Type B pancreatic cell (in vitro differentiated cells): ENCODE data around the gene CNTN1. TPM values are rescaled to one million over a fixed set of nuclear protein-coding genes. Genes with fewer than 3 reads are reported as not detected.
A peak's percentile ranks its signal among the peaks of the same experiment; 100 is the strongest.

ENCODE experiments used
- DNase-seq: peaks from one replicate; pipeline ENCODE4 v3.0.0; 2021; ENCODE audit warnings: mixed read lengths; ENCODE audit not compliant: unreplicated experiment; ENCODE audit errors: extremely low spot score
- H3K27ac Mint-ChIP-seq: 2 replicates; pipeline ENCODE4 v1.8.0; 2021; ENCODE audit warnings: mild to moderate bottlenecking, mixed read lengths
- H3K27me3 Mint-ChIP-seq: 2 replicates; pipeline ENCODE4 v1.8.0; 2021; ENCODE audit warnings: mixed read lengths
- H3K36me3 Mint-ChIP-seq: 2 replicates; pipeline ENCODE4 v1.8.0; 2021; ENCODE audit warnings: mixed read lengths
- H3K4me1 Mint-ChIP-seq: one replicate; pipeline ENCODE4 v1.8.0; 2021; ENCODE audit warnings: mixed read lengths; ENCODE audit not compliant: unreplicated experiment
- H3K4me3 Mint-ChIP-seq: 2 replicates; pipeline ENCODE4 v1.8.0; 2021; ENCODE audit warnings: mild to moderate bottlenecking, mixed read lengths
- H3K9me3 Mint-ChIP-seq: 2 replicates; pipeline ENCODE4 v1.8.0; 2021; ENCODE audit warnings: mixed read lengths
- CTCF ChIP-seq: fragments of 200-600 bp; sonication (generic); conservative IDR thresholded peaks from 2 replicates; pipeline ENCODE4 v1.5.0; 2021; ENCODE audit warnings: antibody characterized with exemption, mild to moderate bottlenecking
- total RNA-seq: library from RNA; stranded (reverse); gene quantifications from 2 replicates; pipeline ENCODE4 v1.2.1, GENCODE V29; 2021; ENCODE audit warnings: low replicate concordance

The CNTN1 gene
- total RNA-seq, 1 donor from 2014 or later, result 19.3 TPM

DNA sequence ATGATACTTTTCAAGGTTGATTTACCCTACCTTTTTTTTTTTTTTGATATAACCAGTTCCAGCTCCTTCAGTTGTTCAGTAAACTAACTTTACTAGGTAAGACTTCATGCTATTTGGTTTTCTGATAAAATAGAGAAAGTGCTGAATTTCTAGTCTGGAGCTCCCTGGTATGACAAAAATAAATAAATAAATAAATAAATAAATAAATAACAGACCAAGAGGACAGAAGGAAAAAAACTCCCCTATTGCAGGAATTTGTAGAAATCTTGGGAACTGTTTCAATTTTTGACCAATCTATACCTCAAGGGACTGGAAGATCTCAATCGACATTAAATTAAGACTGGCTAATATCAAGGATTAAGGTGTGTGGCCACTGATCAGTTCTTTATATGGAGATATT, 265.2 kb downstream of the CNTN1 start:
- Mint-ChIP-seq H3K36me3 (no peaks in the 10 kb centered on the region), H3K27me3 (no peaks in the 10 kb centered on the region), H3K9me3 (no peaks in the 10 kb centered on the region), H3K27ac (no peak overlapping the region), H3K4me3 (no peak overlapping the region), H3K4me1 (no peaks in the 10 kb centered on the region)
- no peak for DNase-seq
- TF ChIP-seq CTCF, result no peak

GRCh38 chr12:40959041-40959440, 266.8 kb downstream of the CNTN1 start:
- Mint-ChIP-seq H3K36me3 (no peaks in the 10 kb centered on the region), H3K9me3 (no peaks in the 10 kb centered on the region), H3K4me1 (no peaks in the 10 kb centered on the region), H3K27ac (no peak overlapping the region), H3K27me3 (no peaks in the 10 kb centered on the region), H3K4me3 (no peak overlapping the region)
- DNase-seq, result no peak
- TF ChIP-seq CTCF, result no peak

DNA sequence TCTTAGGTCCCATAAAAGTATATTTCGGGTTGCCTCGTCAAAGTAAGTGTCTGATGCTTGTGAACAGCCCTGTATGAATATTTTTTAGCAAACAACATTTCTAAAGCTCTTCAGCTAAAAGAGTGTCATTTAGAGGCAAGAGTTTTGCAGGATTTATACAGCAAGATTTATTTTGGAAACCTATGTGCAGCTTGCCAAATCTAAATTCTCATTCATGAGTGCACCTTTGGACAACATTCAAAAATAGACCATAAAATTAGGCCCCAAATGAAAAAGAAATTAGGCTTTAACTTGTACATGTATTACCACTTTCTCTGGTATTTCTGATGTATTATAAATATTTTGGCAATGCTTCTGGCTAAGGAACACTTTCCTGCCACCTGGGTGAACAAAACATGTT, 271.5 kb downstream of the CNTN1 start:
- Mint-ChIP-seq H3K27me3 (no peaks in the 10 kb centered on the region), H3K9me3 (no peaks in the 10 kb centered on the region), H3K27ac (no peak overlapping the region), H3K36me3 (no peaks in the 10 kb centered on the region), H3K4me3 (no peak overlapping the region), H3K4me1 (no peaks in the 10 kb centered on the region)
- TF ChIP-seq CTCF, result no peak
- no peak for DNase-seq

- Mint-ChIP-seq H3K27ac (no peak overlapping the region), H3K36me3 (no peaks in the 10 kb centered on the region), H3K4me1 (no peaks in the 10 kb centered on the region), H3K4me3 (no peak overlapping the region), H3K27me3 (peaks cover 4% of the 10 kb centered on the region), H3K9me3 (no peaks in the 10 kb centered on the region)
- no peak for TF ChIP-seq CTCF
- DNase-seq, result no peak
These were observed 277.6 kb downstream of the CNTN1 start for GRCh38 chr12:40969796-40970195.

- no peaks in the 10 kb centered on the region for H3K9me3 Mint-ChIP-seq
- H3K4me1 Mint-ChIP-seq, result no peaks in the 10 kb centered on the region
- DNase-seq, result no peak
- H3K27ac Mint-ChIP-seq, result no peak overlapping the region
- no peak overlapping the region for H3K4me3 Mint-ChIP-seq
- H3K27me3 Mint-ChIP-seq, result peaks cover 6% of the 10 kb centered on the region
- peak; percentile 57 for TF ChIP-seq CTCF
- H3K36me3 Mint-ChIP-seq, result no peaks in the 10 kb centered on the region
These were observed 278.2 kb downstream of the CNTN1 start for GRCh38 chr12:40970320-40970907.

DNA sequence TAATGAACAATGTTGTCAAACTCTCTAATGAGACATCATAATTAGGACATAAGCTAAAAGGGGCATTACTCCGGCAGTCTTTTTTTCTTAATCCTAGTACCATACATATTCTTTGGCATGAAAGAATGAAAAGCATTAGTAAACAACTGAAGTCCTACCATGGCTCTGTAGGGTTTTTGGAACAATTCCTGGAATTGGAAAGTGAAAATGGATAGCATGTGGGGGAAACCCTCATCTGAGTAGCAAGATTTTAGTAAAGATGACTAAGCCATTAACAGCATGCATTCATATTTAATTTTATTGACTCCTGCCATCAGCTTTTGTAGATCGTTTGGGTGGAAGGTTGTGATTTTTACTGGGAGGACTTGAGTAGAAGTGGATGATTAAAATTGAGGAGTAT, 279.7 kb downstream of the CNTN1 start:
- no peak for DNase-seq
- Mint-ChIP-seq H3K27ac (no peak overlapping the region), H3K4me3 (no peak overlapping the region), H3K27me3 (peaks cover 18% of the 10 kb centered on the region), H3K9me3 (no peaks in the 10 kb centered on the region), H3K4me1 (no peaks in the 10 kb centered on the region), H3K36me3 (no peaks in the 10 kb centered on the region)
- TF ChIP-seq CTCF, result no peak
